ENCODE results near the gene KLK13.

GRCh38 chr19:51015691-51016267 lies 49.1 kb downstream of the KLK13 start:
- TF ChIP-seq POLR2A (IDR thresholded peaks at IDR 0.05) (no peak), EP300 (IDR thresholded peaks at IDR 0.05) (no peak)
- TF ChIP-seq, protein P1, sequence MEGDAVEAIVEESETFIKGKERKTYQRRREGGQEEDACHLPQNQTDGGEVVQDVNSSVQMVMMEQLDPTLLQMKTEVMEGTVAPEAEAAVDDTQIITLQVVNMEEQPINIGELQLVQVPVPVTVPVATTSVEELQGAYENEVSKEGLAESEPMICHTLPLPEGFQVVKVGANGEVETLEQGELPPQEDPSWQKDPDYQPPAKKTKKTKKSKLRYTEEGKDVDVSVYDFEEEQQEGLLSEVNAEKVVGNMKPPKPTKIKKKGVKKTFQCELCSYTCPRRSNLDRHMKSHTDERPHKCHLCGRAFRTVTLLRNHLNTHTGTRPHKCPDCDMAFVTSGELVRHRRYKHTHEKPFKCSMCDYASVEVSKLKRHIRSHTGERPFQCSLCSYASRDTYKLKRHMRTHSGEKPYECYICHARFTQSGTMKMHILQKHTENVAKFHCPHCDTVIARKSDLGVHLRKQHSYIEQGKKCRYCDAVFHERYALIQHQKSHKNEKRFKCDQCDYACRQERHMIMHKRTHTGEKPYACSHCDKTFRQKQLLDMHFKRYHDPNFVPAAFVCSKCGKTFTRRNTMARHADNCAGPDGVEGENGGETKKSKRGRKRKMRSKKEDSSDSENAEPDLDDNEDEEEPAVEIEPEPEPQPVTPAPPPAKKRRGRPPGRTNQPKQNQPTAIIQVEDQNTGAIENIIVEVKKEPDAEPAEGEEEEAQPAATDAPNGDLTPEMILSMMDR (IDR thresholded peaks at IDR 0.05) = no peak
